ENCODE results near the gene GIMAP6. TPM values are rescaled to one million over a fixed set of nuclear protein-coding genes. Genes with fewer than 3 reads are reported as not detected.
A peak's percentile ranks its signal among the peaks of the same experiment; 100 is the strongest.
"Not testable (repeated sequence)": the region's sequence is repeated elsewhere in the genome, so short reads cannot be mapped to it uniquely, and the experiment has no call there.

The GIMAP6 gene
- 160 and 231 TPM in 2 replicates for total RNA-seq

DNA sequence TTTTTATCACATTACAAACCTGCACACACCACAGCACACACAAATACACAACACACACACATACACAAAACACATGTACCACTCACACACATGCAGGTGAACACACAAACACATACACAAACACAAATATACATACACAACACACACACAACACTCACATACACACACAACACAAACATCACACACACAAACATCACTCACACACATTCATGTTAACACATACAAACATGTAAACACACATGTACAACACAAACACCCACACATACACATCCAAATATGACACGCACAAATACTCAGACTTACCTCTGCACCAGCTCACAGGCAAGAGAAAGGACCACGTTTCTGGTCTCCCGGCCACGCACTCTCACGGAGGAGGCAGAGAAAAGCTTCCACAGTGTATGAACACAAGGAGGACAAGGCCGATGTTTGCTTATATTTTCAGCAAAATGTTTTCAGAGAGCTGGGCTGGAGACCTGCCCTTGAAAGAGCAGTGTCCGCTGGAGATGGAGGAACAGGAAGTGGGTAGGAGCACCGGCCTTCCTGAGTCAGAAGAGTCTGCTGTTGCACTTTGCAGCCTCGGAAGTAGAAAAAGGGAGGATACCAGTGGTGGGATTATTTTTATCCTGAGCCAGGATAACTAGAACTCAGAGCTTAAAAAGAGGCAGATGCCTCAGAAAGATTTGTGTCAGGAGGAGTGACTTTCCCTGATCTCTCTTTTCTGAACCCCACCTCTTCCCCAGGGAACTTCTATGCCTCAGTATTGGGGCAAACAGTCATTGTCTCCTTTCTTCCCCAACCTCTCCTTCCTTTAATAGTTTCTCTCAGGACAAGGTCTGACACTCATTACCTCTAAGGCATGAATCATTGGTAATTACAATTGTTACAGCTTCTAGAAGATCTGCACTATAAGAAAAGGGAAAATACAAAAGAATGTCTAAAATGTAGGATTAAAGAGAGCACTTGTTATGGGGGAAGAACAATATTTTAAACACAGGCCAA, at the start of gene GIMAP6:
GIMAP6 (minus strand) TSS at position 520 of the 999 bp plus-strand sequence. CDS start 2,243 bp downstream, outside the sequence.
- DNase-seq (ENCODE audit: low read depth, low spot score), result peak; percentile 30

- not testable (repeated sequence) for DNase-seq (ENCODE audit: low read depth, low spot score)
Measured at GRCh38 chr7:150680364-150680763, 48.2 kb upstream of the GIMAP6 start.

- DNase-seq (ENCODE audit: low read depth, low spot score), result not testable (repeated sequence)
Measured at GRCh38 chr7:150678601-150679000, 46.4 kb upstream of the GIMAP6 start.

DNA sequence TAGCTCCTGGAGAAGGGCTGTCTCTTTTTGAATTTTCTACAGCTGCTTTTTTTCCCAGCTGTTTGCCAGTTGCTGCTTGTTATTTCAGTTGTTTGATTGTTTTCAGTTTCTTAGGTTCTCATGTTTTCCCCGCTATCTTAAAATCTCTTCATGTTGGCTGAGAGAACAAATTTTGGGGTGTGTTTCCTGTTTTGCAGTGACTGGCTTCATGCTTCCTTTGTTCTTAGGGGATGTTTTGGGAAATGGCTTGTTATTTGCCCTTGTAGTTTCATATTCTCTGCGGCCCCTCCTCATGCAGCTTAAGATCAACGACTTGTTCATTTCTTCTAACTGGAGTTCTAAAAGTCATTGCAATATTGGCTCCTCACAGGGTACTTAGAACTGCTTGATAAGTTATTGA, 44.7 kb upstream of the GIMAP6 start:
- peak; percentile 68 for DNase-seq (ENCODE audit: low read depth, low spot score)

DNA sequence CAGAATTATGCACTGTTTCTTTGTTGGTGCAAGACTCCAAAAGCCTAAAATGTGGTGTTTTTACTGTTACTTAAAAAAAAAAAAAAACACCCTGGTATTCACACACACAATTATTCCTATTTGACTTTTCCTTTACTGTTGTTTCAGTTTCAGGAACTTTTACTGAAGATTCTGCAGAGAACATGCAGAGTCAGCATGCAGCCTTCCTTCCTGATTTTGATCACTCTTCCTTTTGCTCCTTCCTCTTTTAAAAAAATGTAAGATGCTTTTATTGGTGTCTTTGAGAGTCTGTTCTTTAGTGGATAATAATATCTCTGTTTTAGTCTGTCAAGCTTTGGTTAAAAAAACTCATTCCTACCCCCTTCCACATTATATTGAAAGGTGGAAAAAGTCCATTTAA, 44.1 kb upstream of the GIMAP6 start:
- not testable (repeated sequence) for DNase-seq (ENCODE audit: low read depth, low spot score)

DNA sequence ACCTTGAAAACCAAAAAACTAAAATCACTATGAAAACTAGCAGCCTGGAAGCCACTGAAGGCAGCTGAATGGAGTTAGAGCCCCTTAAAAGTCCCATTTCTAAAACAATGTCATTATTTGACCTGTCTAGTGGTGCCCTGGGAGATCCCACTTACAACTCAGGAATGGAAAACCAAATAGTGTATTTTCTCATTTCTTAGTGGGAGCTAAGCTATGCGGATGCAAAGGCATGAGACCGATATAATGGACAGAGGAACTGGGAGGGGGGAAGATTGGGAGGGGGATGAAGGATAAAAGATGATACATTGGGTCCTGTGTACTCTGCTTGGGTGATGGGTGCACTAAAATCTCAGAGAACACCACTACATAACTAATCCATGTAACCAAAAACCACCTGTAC, 43.5 kb upstream of the GIMAP6 start:
- DNase-seq (ENCODE audit: low read depth, low spot score), result no peak

DNA sequence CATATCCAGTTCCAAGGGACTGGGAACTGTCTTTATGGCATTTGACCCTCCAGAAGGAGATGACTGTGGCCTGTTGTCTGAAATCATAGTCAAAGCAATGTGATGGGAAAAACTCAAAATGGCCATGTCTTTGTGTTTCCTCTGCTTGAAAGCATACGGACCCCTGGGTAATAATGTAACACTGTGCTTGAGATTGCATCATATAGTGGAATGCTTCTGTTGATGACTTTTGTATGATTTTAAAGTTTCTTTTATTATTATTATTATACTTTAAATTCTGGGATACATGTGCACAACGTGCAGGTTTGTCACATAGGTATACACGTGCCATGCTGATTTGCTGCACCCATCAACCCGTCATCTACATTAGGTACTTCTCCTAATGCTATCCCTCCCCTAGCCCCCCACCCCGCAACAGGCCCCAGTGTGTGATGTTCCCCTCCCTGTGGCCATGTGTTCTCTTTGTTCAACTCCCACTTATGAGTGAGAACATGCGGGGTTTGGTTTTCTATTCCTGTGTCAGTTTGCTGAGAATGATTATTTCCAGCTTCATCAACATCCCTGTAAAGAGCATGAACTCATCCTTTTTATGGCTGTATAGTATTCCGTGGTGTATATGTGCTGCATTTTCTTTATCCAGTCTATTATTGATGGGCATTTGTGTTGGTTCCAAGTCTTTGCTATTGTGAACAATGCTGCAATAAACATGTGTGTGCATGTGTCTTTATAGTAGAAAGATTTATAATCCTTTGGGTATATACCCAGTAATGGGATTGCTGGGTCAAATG, 39.8 kb upstream of the GIMAP6 start:
- not testable (repeated sequence) for DNase-seq (ENCODE audit: low read depth, low spot score)

GRCh38 chr7:150668977-150669376, 36.8 kb upstream of the GIMAP6 start:
- no peak for DNase-seq (ENCODE audit: low read depth, low spot score)

GRCh38 chr7:150668472-150668911, 36.3 kb upstream of the GIMAP6 start:
- no peak for DNase-seq (ENCODE audit: low read depth, low spot score)

GRCh38 chr7:150666412-150666811, 34.2 kb upstream of the GIMAP6 start:
- DNase-seq (ENCODE audit: low read depth, low spot score), result no peak

- DNase-seq (ENCODE audit: low read depth, low spot score), result no peak
Measured at GRCh38 chr7:150665896-150666295, 33.7 kb upstream of the GIMAP6 start.

DNA sequence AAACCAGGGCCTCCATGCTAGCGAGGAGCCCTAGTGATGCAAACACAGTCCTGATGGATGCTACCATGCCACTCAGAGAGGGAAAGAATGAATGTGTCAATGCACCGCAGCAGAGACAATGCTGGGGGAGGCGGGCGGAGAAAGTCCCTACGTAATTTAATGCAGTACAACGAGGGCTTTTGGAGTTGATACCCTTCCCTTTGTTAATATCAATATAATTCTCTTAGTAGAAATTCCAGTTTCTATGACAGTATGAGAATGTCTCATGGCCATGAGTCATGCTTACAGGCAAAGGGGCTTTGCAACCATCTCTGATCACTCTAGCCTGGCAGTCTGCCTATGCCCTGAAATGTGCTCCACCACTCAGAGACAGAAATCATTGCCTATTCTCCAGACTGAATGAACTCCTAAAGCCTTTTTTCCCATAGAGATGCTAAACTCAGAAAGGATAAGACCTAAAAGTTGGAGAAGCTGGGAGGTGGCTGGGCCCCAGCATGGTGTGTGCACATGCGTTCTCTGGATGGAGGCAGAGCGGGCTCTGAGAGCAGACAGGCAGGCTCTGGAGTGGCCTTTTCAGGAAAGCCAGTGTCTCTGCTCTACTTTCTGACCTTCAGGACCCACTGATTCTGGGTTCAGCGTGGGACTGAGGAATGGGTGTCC, 33.0 kb upstream of the GIMAP6 start:
- DNase-seq (ENCODE audit: low read depth, low spot score), result no peak

- DNase-seq (ENCODE audit: low read depth, low spot score), result no peak
Measured at GRCh38 chr7:150663802-150664494, 31.8 kb upstream of the GIMAP6 start.

DNA sequence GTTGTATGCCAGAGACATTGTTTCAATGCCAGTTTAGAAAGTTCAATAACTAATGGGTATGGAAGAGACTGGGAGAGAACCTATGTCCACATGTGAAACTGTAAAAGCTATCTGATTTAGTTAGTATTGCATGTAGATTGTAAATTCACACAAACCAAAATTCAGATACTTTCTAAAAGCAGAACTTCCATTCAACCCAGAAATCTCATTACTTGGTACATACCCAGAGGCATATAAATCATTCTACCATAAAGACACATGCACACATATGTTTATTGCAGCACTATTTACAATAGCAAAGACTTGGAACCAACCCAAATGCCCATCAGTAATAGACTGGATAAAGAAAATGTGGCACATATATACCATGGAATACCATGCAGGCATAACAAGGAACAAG, 30.6 kb upstream of the GIMAP6 start:
- DNase-seq (ENCODE audit: low read depth, low spot score), result not testable (repeated sequence)

DNA sequence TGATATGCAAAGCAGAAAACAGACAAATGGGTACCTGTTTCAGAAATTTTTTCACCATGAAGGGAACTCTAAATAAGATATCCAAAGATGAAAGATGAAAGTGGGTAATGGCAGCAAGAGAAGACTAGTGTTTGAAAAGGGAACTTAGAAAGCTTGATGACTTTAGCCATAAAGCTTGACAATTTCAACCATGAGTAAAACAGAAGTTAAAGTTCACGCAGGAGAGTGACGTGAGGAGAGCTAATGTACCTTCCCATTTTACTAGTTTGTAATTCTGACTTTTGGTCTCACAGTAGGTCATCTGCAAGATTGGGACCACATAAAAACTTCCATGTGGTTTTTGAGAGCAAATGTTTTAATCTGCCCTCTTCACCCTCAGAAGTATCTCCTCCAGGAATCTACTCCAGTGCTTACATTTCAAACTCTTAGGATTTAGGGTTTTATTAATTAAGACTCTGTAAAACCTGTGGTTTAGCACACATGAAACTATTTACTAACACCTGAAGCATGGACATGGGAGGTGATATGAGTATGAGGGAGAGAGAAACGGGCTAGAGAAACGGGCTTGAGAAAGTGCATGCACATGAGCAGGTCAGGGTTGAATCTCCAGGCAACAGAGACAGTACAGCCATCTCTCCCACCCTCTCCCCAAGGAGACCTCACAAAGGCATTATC, 28.9 kb upstream of the GIMAP6 start:
- DNase-seq (ENCODE audit: low read depth, low spot score), result no peak

- no peak for DNase-seq (ENCODE audit: low read depth, low spot score)
Measured at GRCh38 chr7:150657526-150657925, 25.3 kb upstream of the GIMAP6 start.

GRCh38 chr7:150656047-150656446, 23.9 kb upstream of the GIMAP6 start:
- DNase-seq (ENCODE audit: low read depth, low spot score), result no peak

- DNase-seq (ENCODE audit: low read depth, low spot score), result no peak
Measured at GRCh38 chr7:150654692-150655091, 22.5 kb upstream of the GIMAP6 start.

DNA sequence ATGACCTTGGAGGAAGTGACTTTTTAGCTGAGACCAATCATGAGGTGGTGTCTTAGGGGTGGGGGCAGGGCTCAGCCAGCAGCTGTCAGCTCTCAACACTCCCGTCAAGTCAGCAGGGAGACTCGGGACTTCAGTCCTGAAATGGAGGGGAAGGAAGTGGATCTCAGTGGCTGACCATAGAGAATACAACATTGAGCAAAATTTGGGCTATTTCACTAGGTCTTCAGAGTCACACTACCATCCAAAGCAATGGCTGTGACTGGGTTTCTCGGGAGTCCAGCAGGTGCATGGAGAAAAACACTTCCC, 16.8 kb upstream of the GIMAP6 start:
- DNase-seq (ENCODE audit: low read depth, low spot score), result no peak

GRCh38 chr7:150648353-150649079, 16.3 kb upstream of the GIMAP6 start:
- no peak for DNase-seq (ENCODE audit: low read depth, low spot score)

All from pulmonary artery endothelial cell (primary cell).